Prostate gland (tissue), 2 donors: Measurements from ENCODE around the gene ARHGAP40. TPM values are rescaled to one million over a fixed set of nuclear protein-coding genes. Genes with fewer than 3 reads are reported as not detected.

ENCODE experiments used
- DNase-seq: peaks from one replicate; pipeline ENCODE4 v3.0.0-alpha.2; 2019; ENCODE audit warnings: low spot score
- H3K27ac ChIP-seq, 2 donors: fragments of 200-600 bp; sonication (generic); 2 replicates each; pipeline ENCODE4 v1.5.1; 2017 to 2019
- H3K27me3 ChIP-seq: fragments of 200-600 bp; sonication (generic); replicated peaks from 2 replicates; pipeline ENCODE4 v1.5.1; 2019; ENCODE audit not compliant: insufficient read depth
- H3K36me3 ChIP-seq, 2 donors: fragments of 200-600 bp; sonication (generic); 1 replicate in 1 of 2; 2 replicates in 1 of 2; pipeline versions ENCODE4 v1.5.1 to v1.8.1; 2017 to 2019
- H3K4me1 ChIP-seq: fragments of 200-600 bp; sonication (generic); replicated peaks from 2 replicates; pipeline ENCODE4 v1.5.1; 2019
- H3K4me3 ChIP-seq, 2 donors: fragments of 200-600 bp; sonication (generic); 2 replicates each; pipeline ENCODE4 v1.5.1; 2017 to 2019
- H3K9me3 ChIP-seq: fragments of 200-600 bp; sonication (generic); 2 replicates; pipeline ENCODE4 v1.5.1; 2017
- CTCF ChIP-seq, 4 experiments: fragments of 200-600 bp in 2 of 4; fragments of 450-650 bp in 2 of 4; sonication (generic) in 2 of 4; IDR thresholded peaks; 1 replicate in 3 of 4; 2 replicates in 1 of 4; pipeline ENCODE4 v1.5.1; 2016 to 2019; ENCODE audit warnings: antibody characterized with exemption in 4 of 4, mild to moderate bottlenecking in 2 of 4, moderate library complexity in 2 of 4
- POLR2A ChIP-seq: fragments of 450-650 bp; IDR thresholded peaks from one replicate; pipeline ENCODE4 v1.6.1; 2016; ENCODE audit warnings: antibody characterized with exemption, mild to moderate bottlenecking
- POLR2AphosphoS5 ChIP-seq: sonication (generic); formaldehyde crosslinking; IDR thresholded peaks from one replicate; pipeline ENCODE4 v1.6.1; 2017; ENCODE audit warnings: antibody characterized with exemption
- WGBS: methylation state at CpG from one replicate; pipeline ENCODE4 v1.1.5; 2018; 5-methylcytosine and 5-hydroxymethylcytosine counted together
- intact Hi-C: fragments of 100-400 bp; cut with DNase I; formaldehyde crosslinking; loops from one replicate; pipeline ENCODE4 v1.14.2; 2022
- total RNA-seq, 2 donors: library from RNA; depleted of rRNA; stranded (reverse); fragments of >200 nt; gene quantifications; one replicate each; pipeline ENCODE4 v1.1.0, GENCODE V29; 2016

ARHGAP40 gene
- total RNA-seq, 2 donors from 2014 or later = 0.85 to 4.5 TPM

GRCh38 chr20:38658879-38659596, 57.4 kb downstream of the ARHGAP40 start:
- WGBS = 13% methylated on average over 10 of the region's 10 CpGs
- no peaks in the 10 kb centered on the region for H3K9me3 ChIP-seq
- peak in 2 of 4 experiments; percentile 20 to 46 for TF ChIP-seq CTCF (IDR thresholded peaks at IDR 0.05)
- no peak for TF ChIP-seq POLR2A
- H3K27ac ChIP-seq = no peak overlapping the region
- intact Hi-C loops = no loop called here
- H3K4me3 ChIP-seq = no peak overlapping the region
- DNase-seq = no peak
- no peaks in the 10 kb centered on the region for H3K4me1 ChIP-seq
- H3K27me3 ChIP-seq = peaks cover 3% of the 10 kb centered on the region
- H3K36me3 ChIP-seq = no peaks in the 10 kb centered on the region

GRCh38 chr20:38659597-38659880, 57.9 kb downstream of the ARHGAP40 start:
- 57% methylated on average over 4 of the region's 4 CpGs for WGBS

GRCh38 chr20:38660429-38660828, 58.8 kb downstream of the ARHGAP40 start:
- no peaks in the 10 kb centered on the region for H3K4me1 ChIP-seq
- no peak overlapping the region for H3K27ac ChIP-seq
- 67% methylated on average over 1 of the region's 1 CpG for WGBS
- H3K9me3 ChIP-seq = no peaks in the 10 kb centered on the region
- H3K4me3 ChIP-seq = no peak overlapping the region
- TF ChIP-seq POLR2AphosphoS5 = no peak
- TF ChIP-seq POLR2A = no peak
- peaks cover 3% of the 10 kb centered on the region for H3K27me3 ChIP-seq
- intact Hi-C loops = no loop called here
- H3K36me3 ChIP-seq = no peaks in the 10 kb centered on the region
- no peak for DNase-seq

More at GRCh38 chr20:38659597-38659880, 57.9 kb downstream of the ARHGAP40 start:
- DNase-seq = no peak
- Histone ChIP-seq H3K27ac (no peak overlapping the region), H3K36me3 (no peaks in the 10 kb centered on the region), H3K27me3 (peaks cover 3% of the 10 kb centered on the region), H3K4me3 (no peak overlapping the region), H3K4me1 (no peaks in the 10 kb centered on the region), H3K9me3 (no peaks in the 10 kb centered on the region)
- intact Hi-C loops = no loop called here
- TF ChIP-seq POLR2A (no peak), CTCF (IDR thresholded peaks at IDR 0.05) (no peak)

GRCh38 chr20:38663660-38664059, 62.1 kb downstream of the ARHGAP40 start:
- Histone ChIP-seq H3K27ac (no peak overlapping the region), H3K4me1 (no peaks in the 10 kb centered on the region), H3K9me3 (no peaks in the 10 kb centered on the region), H3K4me3 (no peak overlapping the region), H3K36me3 (no peaks in the 10 kb centered on the region), H3K27me3 (peaks cover 3% of the 10 kb centered on the region)
- WGBS = 97% methylated on average over 3 of the region's 3 CpGs
- no peak for DNase-seq
- intact Hi-C loops = no loop called here
- TF ChIP-seq CTCF (IDR thresholded peaks at IDR 0.05) (no peak), POLR2AphosphoS5 (no peak), POLR2A (no peak)

GRCh38 chr20:38664284-38664683, 62.7 kb downstream of the ARHGAP40 start:
- intact Hi-C loops = no loop called here
- Histone ChIP-seq H3K9me3 (no peaks in the 10 kb centered on the region), H3K27ac (no peak overlapping the region), H3K4me1 (no peaks in the 10 kb centered on the region), H3K36me3 (no peaks in the 10 kb centered on the region), H3K27me3 (peaks cover 3% of the 10 kb centered on the region), H3K4me3 (no peak overlapping the region)
- 93% methylated on average over 2 of the region's 2 CpGs for WGBS
- DNase-seq = no peak
- TF ChIP-seq CTCF (IDR thresholded peaks at IDR 0.05) = no peak
- TF ChIP-seq POLR2AphosphoS5 = no peak
- no peak for TF ChIP-seq POLR2A
